Measurements from ENCODE around the gene TTR. TPM values are rescaled to one million over a fixed set of nuclear protein-coding genes. Genes with fewer than 3 reads are reported as not detected.

TTR gene
- total and polyA plus RNA-seq, 9 of the 15 experiments (the other 6 are each of a cell fraction or from before 2014, with no cell fraction given) = 0.17 to 0.53 TPM; not detected in 7

DNA sequence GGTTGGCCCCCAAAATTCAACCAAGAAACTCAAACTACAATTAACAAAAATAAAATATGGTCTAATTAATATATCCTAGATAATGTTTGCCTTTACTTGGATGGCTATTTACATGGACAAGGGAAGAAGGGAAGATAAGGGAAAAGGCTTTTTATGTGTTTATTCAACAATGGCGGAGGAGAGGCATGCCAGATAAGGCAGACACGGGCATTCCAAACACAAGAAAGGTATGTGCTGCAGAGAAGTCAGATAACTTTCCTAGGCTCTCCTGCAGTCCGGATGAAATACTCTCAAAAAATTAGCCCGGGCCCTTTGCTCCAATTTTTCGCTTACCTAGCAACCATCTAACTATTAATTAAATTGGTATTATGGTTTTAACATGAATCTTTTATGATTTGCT, 5.1 kb upstream of the TTR start (continued):
- no peak for TF ChIP-seq HLTF (IDR thresholded peaks at IDR 0.05)
- TF ChIP-seq, protein P1, sequence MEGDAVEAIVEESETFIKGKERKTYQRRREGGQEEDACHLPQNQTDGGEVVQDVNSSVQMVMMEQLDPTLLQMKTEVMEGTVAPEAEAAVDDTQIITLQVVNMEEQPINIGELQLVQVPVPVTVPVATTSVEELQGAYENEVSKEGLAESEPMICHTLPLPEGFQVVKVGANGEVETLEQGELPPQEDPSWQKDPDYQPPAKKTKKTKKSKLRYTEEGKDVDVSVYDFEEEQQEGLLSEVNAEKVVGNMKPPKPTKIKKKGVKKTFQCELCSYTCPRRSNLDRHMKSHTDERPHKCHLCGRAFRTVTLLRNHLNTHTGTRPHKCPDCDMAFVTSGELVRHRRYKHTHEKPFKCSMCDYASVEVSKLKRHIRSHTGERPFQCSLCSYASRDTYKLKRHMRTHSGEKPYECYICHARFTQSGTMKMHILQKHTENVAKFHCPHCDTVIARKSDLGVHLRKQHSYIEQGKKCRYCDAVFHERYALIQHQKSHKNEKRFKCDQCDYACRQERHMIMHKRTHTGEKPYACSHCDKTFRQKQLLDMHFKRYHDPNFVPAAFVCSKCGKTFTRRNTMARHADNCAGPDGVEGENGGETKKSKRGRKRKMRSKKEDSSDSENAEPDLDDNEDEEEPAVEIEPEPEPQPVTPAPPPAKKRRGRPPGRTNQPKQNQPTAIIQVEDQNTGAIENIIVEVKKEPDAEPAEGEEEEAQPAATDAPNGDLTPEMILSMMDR (IDR thresholded peaks at IDR 0.05 in 2 of 3, conservative IDR thresholded peaks at IDR 0.05 in 1 of 3; ENCODE audit: insufficient read depth in 2 of 3, low read depth in 1 of 3, low read length in 3 of 3) = no peak

- FAIRE-seq (no peak), ATAC-seq (no peak), DNase-seq (ENCODE audit: extremely low read depth in 1 of 4, low spot score in 3 of 4) (no peak)
- H3K36me3 ChIP-seq (ENCODE audit: control insufficient read depth, insufficient read depth, low read length) = no peaks in the 10 kb centered on the region
- H3K4me3 ChIP-seq = no peak overlapping the region
- no peaks in the 10 kb centered on the region for H3K4me1 ChIP-seq (replicated peaks in 1 of 2; ENCODE audit: control insufficient read depth in 2 of 2, insufficient read depth in 2 of 2, low read length in 2 of 2)
- no peak overlapping the region for H3K4me2 ChIP-seq (ENCODE audit: insufficient read depth, low read length)
- no TSS peak for BruUV-seq (replicated peaks)
- no peaks in the 10 kb centered on the region for H3K79me2 ChIP-seq (ENCODE audit: control insufficient read depth, insufficient read depth, low read length)
- in situ Hi-C loops (cut with MboI) (no loop called here), intact Hi-C loops (cut with micrococcal nuclease) (no loop called here)
- H3K9ac ChIP-seq (ENCODE audit: insufficient read depth in 1 of 2, low read depth in 2 of 2, low read length in 2 of 2) = no peak overlapping the region
- H4K20me1 ChIP-seq (replicated peaks; ENCODE audit: control insufficient read depth, insufficient read depth, low read length) = no peaks in the 10 kb centered on the region
- H3K9me3 ChIP-seq (replicated peaks; ENCODE audit: control insufficient read depth, insufficient read depth, low read depth, low read length) = no peaks in the 10 kb centered on the region
- no peak overlapping the region for H2AFZ ChIP-seq (ENCODE audit: low read depth, low read length)
- WGBS (ENCODE audit: insufficient coverage, low coverage, missing lambda C conversion rate) = 4% methylated on average over 4 of the region's 4 CpGs
- no peaks in the 10 kb centered on the region for H3K9me1 ChIP-seq (ENCODE audit: control insufficient read depth, insufficient read depth, low read length)
- H3K27ac ChIP-seq (ENCODE audit: extremely low read depth, low read depth, low read length) = no peak overlapping the region
- CTCF ChIA-PET (ENCODE audit: low intra/inter-chr PET ratio) = no interaction called here
- H3K27me3 ChIP-seq (ENCODE audit: control insufficient read depth in 2 of 2, insufficient read depth in 2 of 2, low read length in 2 of 2) = no peaks in the 10 kb centered on the region
- POLR2A ChIA-PET = interaction anchor here (0.9 to 1.2 kb wide), 2 partner anchors 11 to 14 kb away, joined by 3 read pairs; no protein-coding TSS in a partner anchor
- TF ChIP-seq ZNF224 (CRISPR knock-in tag; IDR thresholded peaks at IDR 0.05) = no peak
- TF ChIP-seq, protein P2, sequence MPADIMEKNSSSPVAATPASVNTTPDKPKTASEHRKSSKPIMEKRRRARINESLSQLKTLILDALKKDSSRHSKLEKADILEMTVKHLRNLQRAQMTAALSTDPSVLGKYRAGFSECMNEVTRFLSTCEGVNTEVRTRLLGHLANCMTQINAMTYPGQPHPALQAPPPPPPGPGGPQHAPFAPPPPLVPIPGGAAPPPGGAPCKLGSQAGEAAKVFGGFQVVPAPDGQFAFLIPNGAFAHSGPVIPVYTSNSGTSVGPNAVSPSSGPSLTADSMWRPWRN (IDR thresholded peaks at IDR 0.05; ENCODE audit: low read depth) = no peak
- no peak for TF ChIP-seq L3MBTL2 (IDR thresholded peaks at IDR 0.05)
- TF ChIP-seq KLF6 (CRISPR knock-in tag; IDR thresholded peaks at IDR 0.05; ENCODE audit: borderline replicate concordance) = no peak
- no peak for TF ChIP-seq EWSR1 (IDR thresholded peaks at IDR 0.05; ENCODE audit: borderline replicate concordance, low read depth, partially characterized antibody)
- TF ChIP-seq, protein P3, sequence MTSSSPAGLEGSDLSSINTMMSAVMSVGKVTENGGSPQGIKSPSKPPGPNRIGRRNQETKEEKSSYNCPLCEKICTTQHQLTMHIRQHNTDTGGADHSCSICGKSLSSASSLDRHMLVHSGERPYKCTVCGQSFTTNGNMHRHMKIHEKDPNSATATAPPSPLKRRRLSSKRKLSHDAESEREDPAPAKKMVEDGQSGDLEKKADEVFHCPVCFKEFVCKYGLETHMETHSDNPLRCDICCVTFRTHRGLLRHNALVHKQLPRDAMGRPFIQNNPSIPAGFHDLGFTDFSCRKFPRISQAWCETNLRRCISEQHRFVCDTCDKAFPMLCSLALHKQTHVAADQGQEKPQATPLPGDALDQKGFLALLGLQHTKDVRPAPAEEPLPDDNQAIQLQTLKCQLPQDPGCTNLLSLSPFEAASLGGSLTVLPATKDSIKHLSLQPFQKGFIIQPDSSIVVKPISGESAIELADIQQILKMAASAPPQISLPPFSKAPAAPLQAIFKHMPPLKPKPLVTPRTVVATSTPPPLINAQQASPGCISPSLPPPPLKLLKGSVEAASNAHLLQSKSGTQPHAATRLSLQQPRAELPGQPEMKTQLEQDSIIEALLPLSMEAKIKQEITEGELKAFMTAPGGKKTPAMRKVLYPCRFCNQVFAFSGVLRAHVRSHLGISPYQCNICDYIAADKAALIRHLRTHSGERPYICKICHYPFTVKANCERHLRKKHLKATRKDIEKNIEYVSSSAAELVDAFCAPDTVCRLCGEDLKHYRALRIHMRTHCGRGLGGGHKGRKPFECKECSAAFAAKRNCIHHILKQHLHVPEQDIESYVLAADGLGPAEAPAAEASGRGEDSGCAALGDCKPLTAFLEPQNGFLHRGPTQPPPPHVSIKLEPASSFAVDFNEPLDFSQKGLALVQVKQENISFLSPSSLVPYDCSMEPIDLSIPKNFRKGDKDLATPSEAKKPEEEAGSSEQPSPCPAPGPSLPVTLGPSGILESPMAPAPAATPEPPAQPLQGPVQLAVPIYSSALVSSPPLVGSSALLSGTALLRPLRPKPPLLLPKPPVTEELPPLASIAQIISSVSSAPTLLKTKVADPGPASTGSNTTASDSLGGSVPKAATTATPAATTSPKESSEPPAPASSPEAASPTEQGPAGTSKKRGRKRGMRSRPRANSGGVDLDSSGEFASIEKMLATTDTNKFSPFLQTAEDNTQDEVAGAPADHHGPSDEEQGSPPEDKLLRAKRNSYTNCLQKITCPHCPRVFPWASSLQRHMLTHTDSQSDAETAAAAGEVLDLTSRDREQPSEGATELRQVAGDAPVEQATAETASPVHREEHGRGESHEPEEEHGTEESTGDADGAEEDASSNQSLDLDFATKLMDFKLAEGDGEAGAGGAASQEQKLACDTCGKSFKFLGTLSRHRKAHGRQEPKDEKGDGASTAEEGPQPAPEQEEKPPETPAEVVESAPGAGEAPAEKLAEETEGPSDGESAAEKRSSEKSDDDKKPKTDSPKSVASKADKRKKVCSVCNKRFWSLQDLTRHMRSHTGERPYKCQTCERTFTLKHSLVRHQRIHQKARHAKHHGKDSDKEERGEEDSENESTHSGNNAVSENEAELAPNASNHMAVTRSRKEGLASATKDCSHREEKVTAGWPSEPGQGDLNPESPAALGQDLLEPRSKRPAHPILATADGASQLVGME (CRISPR knock-in tag; IDR thresholded peaks at IDR 0.05) = no peak
- no peak for TF ChIP-seq CREB3L1 (IDR thresholded peaks at IDR 0.05; ENCODE audit: borderline replicate concordance, low read depth)
- no peak for TF ChIP-seq TAF15 (IDR thresholded peaks at IDR 0.05; ENCODE audit: low read depth, low read length)
- TF ChIP-seq CHD4 (IDR thresholded peaks at IDR 0.05; ENCODE audit: insufficient read depth, insufficient replicate concordance, low read depth, low read length, poor library complexity, severe bottlenecking) = no peak
Observed at GRCh38 chr18:31587529-31587928, 4.1 kb upstream of the TTR start.
